ENCODE measurements around the gene ITPA.

GRCh38 chr20:3204124-3204794 lies 5.0 kb upstream of the ITPA start, which contains the start of gene DDRGK1:
- peak in 1 of 2 donors; percentile 55 for TF ChIP-seq POLR2A (IDR thresholded peaks at IDR 0.05)
- TF ChIP-seq, protein P1, sequence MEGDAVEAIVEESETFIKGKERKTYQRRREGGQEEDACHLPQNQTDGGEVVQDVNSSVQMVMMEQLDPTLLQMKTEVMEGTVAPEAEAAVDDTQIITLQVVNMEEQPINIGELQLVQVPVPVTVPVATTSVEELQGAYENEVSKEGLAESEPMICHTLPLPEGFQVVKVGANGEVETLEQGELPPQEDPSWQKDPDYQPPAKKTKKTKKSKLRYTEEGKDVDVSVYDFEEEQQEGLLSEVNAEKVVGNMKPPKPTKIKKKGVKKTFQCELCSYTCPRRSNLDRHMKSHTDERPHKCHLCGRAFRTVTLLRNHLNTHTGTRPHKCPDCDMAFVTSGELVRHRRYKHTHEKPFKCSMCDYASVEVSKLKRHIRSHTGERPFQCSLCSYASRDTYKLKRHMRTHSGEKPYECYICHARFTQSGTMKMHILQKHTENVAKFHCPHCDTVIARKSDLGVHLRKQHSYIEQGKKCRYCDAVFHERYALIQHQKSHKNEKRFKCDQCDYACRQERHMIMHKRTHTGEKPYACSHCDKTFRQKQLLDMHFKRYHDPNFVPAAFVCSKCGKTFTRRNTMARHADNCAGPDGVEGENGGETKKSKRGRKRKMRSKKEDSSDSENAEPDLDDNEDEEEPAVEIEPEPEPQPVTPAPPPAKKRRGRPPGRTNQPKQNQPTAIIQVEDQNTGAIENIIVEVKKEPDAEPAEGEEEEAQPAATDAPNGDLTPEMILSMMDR (IDR thresholded peaks at IDR 0.05) = no peak
